Osteoblast (primary cell): ENCODE measurements around the gene NIT2. TPM values are rescaled to one million over a fixed set of nuclear protein-coding genes. Genes with fewer than 3 reads are reported as not detected.

ENCODE experiments used
- DNase-seq: peaks from one replicate; pipeline ENCODE4 v3.0.0; 2011; ENCODE audit warnings: low spot score, mixed read lengths; ENCODE audit not compliant: insufficient read length; ENCODE audit errors: missing footprints
- H2AFZ ChIP-seq: 2 replicates; pipeline ENCODE4 v1.6.0; 2011; ENCODE audit warnings: mild to moderate bottlenecking, low read length
- H3K27ac ChIP-seq: 2 replicates; pipeline ENCODE4 v1.5.1; 2011; ENCODE audit warnings: mild to moderate bottlenecking, low read depth, low read length, moderate library complexity
- H3K27me3 ChIP-seq: 2 replicates; pipeline ENCODE4 v1.6.0; 2012; ENCODE audit warnings: mild to moderate bottlenecking, control low read depth, inconsistent platforms, low read length, moderate library complexity; ENCODE audit not compliant: insufficient read depth
- H3K36me3 ChIP-seq: 2 replicates; pipeline ENCODE4 v1.5.1; 2011; ENCODE audit warnings: mild to moderate bottlenecking, low read length, control low read depth, moderate library complexity; ENCODE audit not compliant: insufficient read depth
- H3K4me1 ChIP-seq: 2 replicates; pipeline ENCODE4 v1.5.1; 2011; ENCODE audit warnings: mild to moderate bottlenecking, low read length, control low read depth, moderate library complexity; ENCODE audit not compliant: insufficient read depth
- H3K4me2 ChIP-seq: 2 replicates; pipeline ENCODE4 v1.6.0; 2011; ENCODE audit warnings: mild to moderate bottlenecking, low read length; ENCODE audit not compliant: insufficient read depth
- H3K4me3 ChIP-seq: fragments of 200-600 bp; sonication (generic); 3 replicates; pipeline ENCODE4 v1.5.1; 2012; ENCODE audit warnings: mild to moderate bottlenecking, low read length, inconsistent platforms; ENCODE audit not compliant: insufficient read depth
- H3K79me2 ChIP-seq: 2 replicates; pipeline ENCODE4 v1.6.0; 2012; ENCODE audit warnings: mild to moderate bottlenecking, low read length, control low read depth, inconsistent platforms; ENCODE audit not compliant: insufficient read depth
- H3K9me3 ChIP-seq: 2 replicates; pipeline ENCODE4 v1.5.1; 2011; ENCODE audit warnings: low read depth, low read length, control low read depth
- H4K20me1 ChIP-seq: 2 replicates; pipeline ENCODE4 v1.6.0; 2012; ENCODE audit warnings: mild to moderate bottlenecking, low read length, control low read depth; ENCODE audit not compliant: insufficient read depth
- total RNA-seq: library from RNA; depleted of rRNA; stranded (reverse); fragments of >200 nt; gene quantifications from 2 replicates; pipeline ENCODE4 v1.2.3, GENCODE V29; 2012
- TF ChIP-seq, protein P1 (sequence below): IDR thresholded peaks from 2 replicates; pipeline ENCODE4 v1.5.1; 2011; ENCODE audit warnings: mild to moderate bottlenecking, low read depth, low read length, moderate library complexity; ENCODE audit errors: extremely low read depth

The NIT2 gene, protein sequence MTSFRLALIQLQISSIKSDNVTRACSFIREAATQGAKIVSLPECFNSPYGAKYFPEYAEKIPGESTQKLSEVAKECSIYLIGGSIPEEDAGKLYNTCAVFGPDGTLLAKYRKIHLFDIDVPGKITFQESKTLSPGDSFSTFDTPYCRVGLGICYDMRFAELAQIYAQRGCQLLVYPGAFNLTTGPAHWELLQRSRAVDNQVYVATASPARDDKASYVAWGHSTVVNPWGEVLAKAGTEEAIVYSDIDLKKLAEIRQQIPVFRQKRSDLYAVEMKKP
- total RNA-seq: 18.1 and 23.3 TPM in 2 replicates

DNA sequence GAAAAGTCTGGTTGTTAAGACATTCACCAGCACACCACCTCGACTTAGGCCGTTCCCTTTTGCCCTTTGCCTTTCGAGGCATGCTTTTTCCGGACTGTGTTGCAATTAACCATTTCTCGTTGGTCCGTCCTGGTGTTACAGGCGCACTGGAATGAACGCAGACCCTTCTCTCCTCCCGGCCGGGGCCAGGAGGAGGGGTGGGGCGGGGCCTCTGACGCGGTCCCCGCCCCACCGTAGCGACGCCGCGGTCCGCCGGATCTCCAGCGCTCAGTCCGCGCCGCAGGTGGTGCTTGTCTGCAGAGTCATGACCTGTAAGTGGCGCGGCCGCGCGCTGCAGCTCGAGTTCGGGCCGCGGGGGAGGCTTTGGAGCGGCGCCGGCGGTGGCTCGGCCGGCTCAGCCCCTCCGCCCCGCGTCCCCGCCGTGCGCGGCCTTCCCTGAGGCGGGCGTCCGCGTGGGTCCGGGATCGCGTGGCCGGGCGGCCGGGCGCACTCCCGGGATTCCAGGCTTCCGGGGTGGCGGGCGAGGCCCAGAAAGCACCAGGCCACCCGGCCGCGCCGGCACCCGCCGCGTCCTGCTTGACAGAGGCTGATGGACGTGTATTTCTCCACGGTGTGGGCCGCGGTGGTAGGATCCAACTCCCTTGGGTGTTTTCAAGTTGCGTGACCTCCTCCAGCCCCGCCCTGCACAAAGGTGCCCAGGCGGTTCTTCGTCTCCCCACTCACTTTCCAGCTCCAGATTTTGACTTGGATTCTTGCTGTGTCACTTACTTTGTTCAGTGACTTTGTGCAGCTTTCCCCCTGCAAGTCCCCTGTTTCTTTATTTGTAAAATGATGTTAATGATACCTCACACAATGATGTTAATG is at the start of gene NIT2:
NIT2 (plus strand) TSS at position 270 of the 864 bp plus-strand sequence; CDS start at position 305, 35 bp downstream.
- no peaks in the 10 kb centered on the region for H3K27me3 ChIP-seq
- H2AFZ ChIP-seq: peak within 1 kb of the TSS; percentile 80
- TF ChIP-seq, protein P1, sequence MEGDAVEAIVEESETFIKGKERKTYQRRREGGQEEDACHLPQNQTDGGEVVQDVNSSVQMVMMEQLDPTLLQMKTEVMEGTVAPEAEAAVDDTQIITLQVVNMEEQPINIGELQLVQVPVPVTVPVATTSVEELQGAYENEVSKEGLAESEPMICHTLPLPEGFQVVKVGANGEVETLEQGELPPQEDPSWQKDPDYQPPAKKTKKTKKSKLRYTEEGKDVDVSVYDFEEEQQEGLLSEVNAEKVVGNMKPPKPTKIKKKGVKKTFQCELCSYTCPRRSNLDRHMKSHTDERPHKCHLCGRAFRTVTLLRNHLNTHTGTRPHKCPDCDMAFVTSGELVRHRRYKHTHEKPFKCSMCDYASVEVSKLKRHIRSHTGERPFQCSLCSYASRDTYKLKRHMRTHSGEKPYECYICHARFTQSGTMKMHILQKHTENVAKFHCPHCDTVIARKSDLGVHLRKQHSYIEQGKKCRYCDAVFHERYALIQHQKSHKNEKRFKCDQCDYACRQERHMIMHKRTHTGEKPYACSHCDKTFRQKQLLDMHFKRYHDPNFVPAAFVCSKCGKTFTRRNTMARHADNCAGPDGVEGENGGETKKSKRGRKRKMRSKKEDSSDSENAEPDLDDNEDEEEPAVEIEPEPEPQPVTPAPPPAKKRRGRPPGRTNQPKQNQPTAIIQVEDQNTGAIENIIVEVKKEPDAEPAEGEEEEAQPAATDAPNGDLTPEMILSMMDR: no peak
- no peaks in the 10 kb centered on the region for H4K20me1 ChIP-seq
- peaks cover 17% of the 10 kb centered on the region for H3K79me2 ChIP-seq
- peaks cover 1% of the 10 kb centered on the region for H3K36me3 ChIP-seq
- peaks cover 11% of the 10 kb centered on the region for H3K4me1 ChIP-seq
- H3K9me3 ChIP-seq: no peaks in the 10 kb centered on the region
- H3K27ac ChIP-seq: peak within 1 kb of the TSS; percentile 31
- peak; percentile 99 for DNase-seq
- H3K4me3 ChIP-seq: peak within 1 kb of the TSS; percentile 75
- peak within 1 kb of the TSS; percentile 99 for H3K4me2 ChIP-seq

DNA sequence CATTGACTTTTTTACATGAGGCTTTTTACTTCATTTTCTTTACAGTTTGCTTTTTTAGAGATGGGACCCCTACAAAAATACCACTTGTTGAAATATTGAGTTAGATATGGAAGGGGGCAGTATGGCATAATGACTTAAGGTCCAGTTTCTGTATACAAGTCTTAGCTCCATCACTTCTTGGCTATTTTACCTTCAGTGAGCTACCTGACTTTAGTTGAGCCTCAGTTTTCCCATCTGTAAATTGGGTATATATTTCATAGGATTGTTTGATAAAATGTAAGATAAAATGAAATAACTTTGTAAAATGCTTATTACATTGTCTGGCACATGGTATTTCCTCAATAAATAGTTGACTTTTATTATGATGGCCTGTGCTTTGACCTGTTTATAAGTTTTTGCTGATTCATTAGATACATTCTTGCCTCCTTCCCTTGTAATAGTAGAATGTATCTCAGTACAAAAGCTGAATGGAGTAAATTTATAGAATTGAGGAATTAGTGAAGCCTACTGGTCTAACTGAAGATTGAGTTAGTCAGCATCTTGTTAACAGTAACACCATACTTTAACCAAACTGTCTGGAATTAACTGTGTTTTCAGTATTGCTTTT is 46.2 kb upstream of the NIT2 start:
- TF ChIP-seq, protein P1: no peak
- Histone ChIP-seq H3K27me3 (no peaks in the 10 kb centered on the region), H2AFZ (no peak overlapping the region), H4K20me1 (no peaks in the 10 kb centered on the region), H3K4me2 (no peak overlapping the region), H3K4me1 (no peaks in the 10 kb centered on the region), H3K79me2 (peaks cover 19% of the 10 kb centered on the region), H3K36me3 (peaks cover 63% of the 10 kb centered on the region), H3K4me3 (no peak overlapping the region), H3K9me3 (no peaks in the 10 kb centered on the region), H3K27ac (no peak overlapping the region)
- peak; percentile 43 for DNase-seq

DNA sequence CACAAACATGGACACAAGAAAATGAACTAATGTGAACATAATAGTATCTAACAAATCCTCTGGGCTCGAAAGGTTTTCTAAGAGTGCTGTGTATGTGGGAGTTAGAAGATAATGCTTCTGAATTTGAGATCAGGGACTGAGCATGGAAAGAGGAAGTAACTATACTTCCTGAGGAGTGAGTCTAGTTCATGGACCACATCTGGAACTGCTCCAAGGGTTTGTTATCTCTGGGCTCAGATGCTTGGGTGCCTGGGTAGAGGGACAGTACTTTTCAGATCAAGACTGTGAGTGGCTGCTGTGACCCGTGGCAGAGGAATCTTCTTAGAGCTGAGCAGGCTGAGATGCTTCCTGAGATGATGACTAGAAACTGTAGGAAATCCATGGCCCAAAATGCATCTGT is 45.2 kb upstream of the NIT2 start:
- Histone ChIP-seq H2AFZ (no peak overlapping the region), H3K36me3 (peaks cover 59% of the 10 kb centered on the region), H3K4me1 (no peaks in the 10 kb centered on the region), H3K4me2 (no peak overlapping the region), H4K20me1 (no peaks in the 10 kb centered on the region), H3K9me3 (no peaks in the 10 kb centered on the region), H3K79me2 (peaks cover 15% of the 10 kb centered on the region), H3K27me3 (no peaks in the 10 kb centered on the region), H3K4me3 (no peak overlapping the region), H3K27ac (no peak overlapping the region)
- TF ChIP-seq, protein P1: no peak
- no peak for DNase-seq
